C4-2B (cell line): ENCODE data around the gene SLC8A2.

Experiments used
- H3K27ac ChIP-seq: fragments of 450-650 bp; 2 replicates; pipeline ENCODE4 v1.5.1; 2017
- CTCF ChIP-seq: fragments of 450-650 bp; conservative IDR thresholded peaks from 2 replicates; pipeline ENCODE4 v1.5.1; 2017; ENCODE audit warnings: mild to moderate bottlenecking
- ZFX ChIP-seq: fragments of 450-650 bp; IDR thresholded peaks from 2 replicates; pipeline ENCODE4 v1.6.1; 2017

SLC8A2 gene

GRCh38 chr19:47419030-47419783, 52.5 kb downstream of the SLC8A2 start, which contains the start of gene MEIS3:
TSS of gene MEIS3 (minus strand) at chr19:47419527. CDS start at chr19:47419081, 446 bp downstream.
- H3K27ac ChIP-seq, result no peak within 1 kb of the TSS
- TF ChIP-seq CTCF (no peak), ZFX (no peak)

- no peak for TF ChIP-seq CTCF
- TF ChIP-seq ZFX, result no peak
- no peak overlapping the region for H3K27ac ChIP-seq
Observed at GRCh38 chr19:47418692-47419029, 53.0 kb downstream of the SLC8A2 start.

- H3K27ac ChIP-seq, result no peak overlapping the region
- no peak for TF ChIP-seq ZFX
- TF ChIP-seq CTCF, result no peak
Observed at GRCh38 chr19:47417746-47418691, 53.7 kb downstream of the SLC8A2 start.

GRCh38 chr19:47417107-47417745, 54.5 kb downstream of the SLC8A2 start:
- TF ChIP-seq ZFX (no peak), CTCF (no peak)
- H3K27ac ChIP-seq, result no peak overlapping the region

- no peak for TF ChIP-seq CTCF
- TF ChIP-seq ZFX, result no peak
- H3K27ac ChIP-seq, result no peak overlapping the region
Observed at GRCh38 chr19:47416643-47416985, 55.1 kb downstream of the SLC8A2 start.

- H3K27ac ChIP-seq, result no peak overlapping the region
- TF ChIP-seq CTCF (no peak), ZFX (no peak)
Observed at GRCh38 chr19:47415953-47416642, 55.6 kb downstream of the SLC8A2 start.
